HAP-1 (cell line): Measurements from ENCODE around the gene TRRAP.

ENCODE experiments used
- DNase-seq, 2 experiments: peaks; one replicate each; pipeline ENCODE4 v3.0.0-alpha.2; 2016 to 2020; ENCODE audit warnings: low spot score in 2 of 2
- H3K27me3 ChIP-seq: fragments of 250-450 bp; sonication (Bioruptor Pico); 2 replicates; pipeline ENCODE4 v1.5.1; 2020; ENCODE audit warnings: low read depth, mild to moderate bottlenecking, moderate library complexity
- H3K36me3 ChIP-seq: fragments of 250-450 bp; sonication (Bioruptor Pico); replicated peaks from 2 replicates; pipeline ENCODE4 v1.5.1; 2020; ENCODE audit warnings: mild to moderate bottlenecking
- H3K4me1 ChIP-seq: fragments of 250-450 bp; sonication (Bioruptor Pico); 2 replicates; pipeline ENCODE4 v1.5.1; 2020; ENCODE audit warnings: mild to moderate bottlenecking
- H3K4me3 ChIP-seq: fragments of 250-450 bp; sonication (Bioruptor Pico); 2 replicates; pipeline ENCODE4 v1.5.1; 2020; ENCODE audit warnings: mild to moderate bottlenecking, moderate library complexity
- H3K9me3 ChIP-seq: fragments of 250-450 bp; sonication (Bioruptor Pico); 2 replicates; pipeline ENCODE4 v1.5.1; 2020; ENCODE audit warnings: mild to moderate bottlenecking, moderate library complexity
- in situ Hi-C: fragments of 300-500 bp; cut with MboI; formaldehyde crosslinking; loops from 3 replicates; pipeline ENCODE4 v1.14.3; 2020; ENCODE audit warnings: low sequenced_read_pairs, inconsistent platforms, mixed read lengths

TRRAP gene

GRCh38 chr7:98956469-98956868 is 78.1 kb downstream of the TRRAP start:
- in situ Hi-C loops, result no loop called here
- DNase-seq, result no peak
- Histone ChIP-seq H3K27me3 (no peaks in the 10 kb centered on the region), H3K4me1 (peaks cover 2% of the 10 kb centered on the region; the same call in 1 of the 2 replicates), H3K4me3 (no peak overlapping the region), H3K36me3 (peaks cover 82% of the 10 kb centered on the region), H3K9me3 (no peaks in the 10 kb centered on the region)

- peaks cover 84% of the 10 kb centered on the region for H3K36me3 ChIP-seq
- in situ Hi-C loops, result no loop called here
- peaks cover 2% of the 10 kb centered on the region; the same call in 1 of the 2 replicates for H3K4me1 ChIP-seq
Observed at GRCh38 chr7:98956937-98957336, 78.6 kb downstream of the TRRAP start.

GRCh38 chr7:98957766-98958165 is 79.4 kb downstream of the TRRAP start:
- DNase-seq, result no peak
- no peaks in the 10 kb centered on the region for H3K9me3 ChIP-seq
- peaks cover 85% of the 10 kb centered on the region for H3K36me3 ChIP-seq
- H3K4me3 ChIP-seq, result no peak overlapping the region
- in situ Hi-C loops, result no loop called here
- H3K4me1 ChIP-seq, result peaks cover 2% of the 10 kb centered on the region; the same call in 1 of the 2 replicates
- no peaks in the 10 kb centered on the region for H3K27me3 ChIP-seq

More at GRCh38 chr7:98956937-98957336, 78.6 kb downstream of the TRRAP start:
- H3K4me3 ChIP-seq, result no peak overlapping the region
- H3K27me3 ChIP-seq, result no peaks in the 10 kb centered on the region
- no peaks in the 10 kb centered on the region for H3K9me3 ChIP-seq
- DNase-seq, result no peak

- peaks cover 88% of the 10 kb centered on the region for H3K36me3 ChIP-seq
Observed at GRCh38 chr7:98958968-98959367, 80.6 kb downstream of the TRRAP start.

GRCh38 chr7:98963305-98963704 is 85.0 kb downstream of the TRRAP start:
- Histone ChIP-seq H3K9me3 (no peaks in the 10 kb centered on the region), H3K4me1 (no peaks in the 10 kb centered on the region), H3K4me3 (no peak overlapping the region), H3K27me3 (no peaks in the 10 kb centered on the region), H3K36me3 (peaks cover 92% of the 10 kb centered on the region)
- in situ Hi-C loops, result no loop called here
- DNase-seq, result no peak

More at GRCh38 chr7:98958968-98959367, 80.6 kb downstream of the TRRAP start:
- no peaks in the 10 kb centered on the region for H3K27me3 ChIP-seq
- no peaks in the 10 kb centered on the region for H3K9me3 ChIP-seq
- no peak overlapping the region for H3K4me3 ChIP-seq
- peaks cover 2% of the 10 kb centered on the region; the same call in 1 of the 2 replicates for H3K4me1 ChIP-seq
- DNase-seq, result no peak
- in situ Hi-C loops, result no loop called here

- Histone ChIP-seq H3K4me1 (no peaks in the 10 kb centered on the region), H3K36me3 (peaks cover 91% of the 10 kb centered on the region), H3K4me3 (no peak overlapping the region), H3K9me3 (no peaks in the 10 kb centered on the region), H3K27me3 (no peaks in the 10 kb centered on the region)
- DNase-seq, result no peak
- in situ Hi-C loops, result no loop called here
Observed at GRCh38 chr7:98964596-98964995, 86.3 kb downstream of the TRRAP start.

GRCh38 chr7:98968621-98969020 is 90.3 kb downstream of the TRRAP start:
- Histone ChIP-seq H3K9me3 (no peaks in the 10 kb centered on the region), H3K4me3 (no peak overlapping the region), H3K36me3 (peaks cover 90% of the 10 kb centered on the region), H3K4me1 (no peaks in the 10 kb centered on the region), H3K27me3 (no peaks in the 10 kb centered on the region)
- no peak for DNase-seq
- in situ Hi-C loops, result no loop called here

- no peaks in the 10 kb centered on the region for H3K4me1 ChIP-seq
- H3K36me3 ChIP-seq, result peaks cover 88% of the 10 kb centered on the region
- H3K4me3 ChIP-seq, result no peak overlapping the region
- DNase-seq, result no peak
- in situ Hi-C loops, result no loop called here
- no peaks in the 10 kb centered on the region for H3K9me3 ChIP-seq
- H3K27me3 ChIP-seq, result no peaks in the 10 kb centered on the region
Observed at GRCh38 chr7:98969386-98969785, 91.1 kb downstream of the TRRAP start.

GRCh38 chr7:98970016-98970615 is 91.8 kb downstream of the TRRAP start:
- H3K27me3 ChIP-seq, result no peaks in the 10 kb centered on the region
- no peaks in the 10 kb centered on the region for H3K4me1 ChIP-seq
- H3K4me3 ChIP-seq, result no peak overlapping the region
- no peaks in the 10 kb centered on the region for H3K9me3 ChIP-seq
- no peak for DNase-seq
- in situ Hi-C loops, result no loop called here
- H3K36me3 ChIP-seq, result peaks cover 81% of the 10 kb centered on the region

GRCh38 chr7:98970805-98971204 is 92.5 kb downstream of the TRRAP start:
- peaks cover 77% of the 10 kb centered on the region for H3K36me3 ChIP-seq
- in situ Hi-C loops, result no loop called here

GRCh38 chr7:98974205-98974604 is 95.9 kb downstream of the TRRAP start:
- in situ Hi-C loops, result no loop called here
- H3K36me3 ChIP-seq, result peaks cover 75% of the 10 kb centered on the region
- DNase-seq, result no peak
- H3K27me3 ChIP-seq, result no peaks in the 10 kb centered on the region
- no peaks in the 10 kb centered on the region for H3K9me3 ChIP-seq
- H3K4me1 ChIP-seq, result no peaks in the 10 kb centered on the region
- no peak overlapping the region for H3K4me3 ChIP-seq

More at GRCh38 chr7:98970805-98971204, 92.5 kb downstream of the TRRAP start:
- DNase-seq, result no peak
- H3K9me3 ChIP-seq, result no peaks in the 10 kb centered on the region
- no peaks in the 10 kb centered on the region for H3K4me1 ChIP-seq
- H3K4me3 ChIP-seq, result no peak overlapping the region
- H3K27me3 ChIP-seq, result no peaks in the 10 kb centered on the region

- Histone ChIP-seq H3K4me3 (no peak overlapping the region), H3K36me3 (peaks cover 80% of the 10 kb centered on the region), H3K27me3 (no peaks in the 10 kb centered on the region), H3K4me1 (no peaks in the 10 kb centered on the region), H3K9me3 (no peaks in the 10 kb centered on the region)
- DNase-seq, result no peak
- in situ Hi-C loops, result no loop called here
Observed at GRCh38 chr7:98974906-98975816, 96.8 kb downstream of the TRRAP start.

- H3K36me3 ChIP-seq, result peaks cover 85% of the 10 kb centered on the region
- H3K4me1 ChIP-seq, result no peaks in the 10 kb centered on the region
- in situ Hi-C loops, result no loop called here
Observed at GRCh38 chr7:98976396-98977185, 98.3 kb downstream of the TRRAP start.

More at GRCh38 chr7:98976396-98977185, 98.3 kb downstream of the TRRAP start:
- Histone ChIP-seq H3K9me3 (no peaks in the 10 kb centered on the region), H3K4me3 (no peak overlapping the region), H3K27me3 (no peaks in the 10 kb centered on the region)
- no peak for DNase-seq
